Choroid plexus epithelial cell (primary cell): Measurements from ENCODE around the gene FAXDC2.

ENCODE experiments used
- DNase-seq: peaks from one replicate; pipeline ENCODE4 v3.0.0-alpha.2; 2010; ENCODE audit warnings: low read depth
- H3K4me3 ChIP-seq: 2 replicates; pipeline ENCODE4 v1.5.1; 2011; ENCODE audit warnings: low read depth, mild to moderate bottlenecking, control low read depth, low read length, moderate library complexity
- TF ChIP-seq, protein P1 (sequence below): conservative IDR thresholded peaks from 2 replicates; pipeline ENCODE4 v1.5.1; 2011; ENCODE audit warnings: low read depth, mild to moderate bottlenecking, control low read depth, inconsistent platforms, low read length, moderate library complexity

The FAXDC2 gene

DNA sequence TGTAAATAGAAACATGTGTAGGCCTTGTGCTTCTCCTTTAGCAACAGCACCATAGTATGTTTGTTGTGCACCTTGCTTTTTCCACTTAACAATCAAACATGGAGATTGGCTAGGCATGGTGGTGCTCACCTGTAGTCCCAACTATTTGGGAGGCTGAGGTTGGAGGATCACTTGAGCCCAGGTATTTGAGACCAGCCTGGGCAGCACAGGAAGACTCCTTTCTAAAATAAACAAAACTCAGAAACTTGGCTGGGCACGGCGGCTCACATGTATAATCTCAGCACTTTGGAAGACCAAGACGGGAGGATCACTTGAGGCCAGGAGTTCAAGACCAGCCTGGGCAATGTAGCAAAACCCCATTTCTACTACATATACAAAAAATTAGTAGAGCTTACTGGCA, 948 bp upstream of the FAXDC2 start:
- no peak overlapping the region for H3K4me3 ChIP-seq
- TF ChIP-seq, protein P1, sequence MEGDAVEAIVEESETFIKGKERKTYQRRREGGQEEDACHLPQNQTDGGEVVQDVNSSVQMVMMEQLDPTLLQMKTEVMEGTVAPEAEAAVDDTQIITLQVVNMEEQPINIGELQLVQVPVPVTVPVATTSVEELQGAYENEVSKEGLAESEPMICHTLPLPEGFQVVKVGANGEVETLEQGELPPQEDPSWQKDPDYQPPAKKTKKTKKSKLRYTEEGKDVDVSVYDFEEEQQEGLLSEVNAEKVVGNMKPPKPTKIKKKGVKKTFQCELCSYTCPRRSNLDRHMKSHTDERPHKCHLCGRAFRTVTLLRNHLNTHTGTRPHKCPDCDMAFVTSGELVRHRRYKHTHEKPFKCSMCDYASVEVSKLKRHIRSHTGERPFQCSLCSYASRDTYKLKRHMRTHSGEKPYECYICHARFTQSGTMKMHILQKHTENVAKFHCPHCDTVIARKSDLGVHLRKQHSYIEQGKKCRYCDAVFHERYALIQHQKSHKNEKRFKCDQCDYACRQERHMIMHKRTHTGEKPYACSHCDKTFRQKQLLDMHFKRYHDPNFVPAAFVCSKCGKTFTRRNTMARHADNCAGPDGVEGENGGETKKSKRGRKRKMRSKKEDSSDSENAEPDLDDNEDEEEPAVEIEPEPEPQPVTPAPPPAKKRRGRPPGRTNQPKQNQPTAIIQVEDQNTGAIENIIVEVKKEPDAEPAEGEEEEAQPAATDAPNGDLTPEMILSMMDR: no peak
- no peak for DNase-seq

DNA sequence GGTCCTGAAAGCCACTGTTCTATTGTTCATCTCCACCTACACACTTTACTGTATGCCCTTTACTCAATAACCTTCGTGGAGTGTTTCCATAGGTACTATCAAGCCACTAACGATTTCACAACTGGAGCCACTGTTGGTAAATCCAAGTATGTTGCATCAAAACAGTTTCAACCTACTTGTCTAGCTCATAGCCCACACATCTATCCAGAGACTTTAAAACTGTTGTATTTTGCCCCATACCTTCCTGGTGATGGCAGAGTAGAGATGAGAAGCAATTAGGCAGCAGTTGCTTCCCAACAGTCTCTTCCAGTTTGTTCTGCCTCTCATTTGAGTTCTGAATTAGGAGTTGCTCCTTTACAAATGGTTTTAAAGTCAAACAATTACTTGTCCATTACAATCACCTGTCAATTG, 607 bp downstream of the FAXDC2 start:
- H3K4me3 ChIP-seq: peak overlapping the region; percentile 90
- TF ChIP-seq, protein P1: peak; percentile 18
- peak; percentile 63 for DNase-seq

DNA sequence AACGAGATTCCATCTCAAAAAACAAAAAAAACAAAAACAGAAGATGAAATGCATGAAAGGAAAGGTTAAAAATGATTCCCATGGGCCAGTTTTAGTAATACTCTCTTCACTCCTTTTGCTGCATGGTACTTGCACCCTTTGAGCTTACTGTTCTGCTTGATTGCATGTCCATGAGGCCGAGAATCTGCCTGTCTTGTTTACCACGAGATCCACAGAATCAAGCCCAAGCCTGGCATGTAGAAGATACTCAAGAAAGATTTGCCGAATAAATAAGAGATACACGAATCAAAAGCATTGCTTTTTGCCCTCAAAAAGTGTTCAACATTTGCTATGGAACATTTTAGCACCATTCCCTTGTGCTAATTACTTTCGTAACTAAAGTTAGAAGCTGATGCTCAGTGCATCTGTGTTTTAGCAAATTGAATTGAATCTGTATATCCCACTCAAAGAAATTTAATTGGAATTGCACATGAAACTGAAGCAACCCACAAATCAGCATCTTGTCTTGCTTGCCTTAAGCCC, 1.1 kb downstream of the FAXDC2 start:
- peak overlapping the region; percentile 90 for H3K4me3 ChIP-seq
- DNase-seq: no peak
- TF ChIP-seq, protein P1: no peak

DNA sequence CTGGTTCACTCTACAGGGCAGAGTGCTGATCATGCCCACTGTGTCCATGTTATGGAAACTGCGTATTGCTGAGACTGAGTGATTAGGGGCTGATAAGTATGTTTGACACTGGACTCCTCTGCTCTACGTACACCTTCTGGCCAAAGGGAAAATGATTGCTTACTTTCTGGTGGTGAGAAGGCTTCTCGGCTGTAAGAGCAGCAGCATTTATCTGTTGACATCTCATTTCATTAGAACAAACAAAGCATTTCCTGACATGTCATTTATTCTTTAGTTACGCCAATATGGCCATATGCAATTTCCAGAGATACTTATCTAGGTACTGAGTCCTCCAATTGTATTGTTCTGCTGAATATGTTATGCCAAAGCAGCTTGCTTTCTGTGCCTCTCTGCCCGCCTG, 5.6 kb downstream of the FAXDC2 start:
- no peak for DNase-seq
- H3K4me3 ChIP-seq: no peak overlapping the region
- TF ChIP-seq, protein P1: no peak

DNA sequence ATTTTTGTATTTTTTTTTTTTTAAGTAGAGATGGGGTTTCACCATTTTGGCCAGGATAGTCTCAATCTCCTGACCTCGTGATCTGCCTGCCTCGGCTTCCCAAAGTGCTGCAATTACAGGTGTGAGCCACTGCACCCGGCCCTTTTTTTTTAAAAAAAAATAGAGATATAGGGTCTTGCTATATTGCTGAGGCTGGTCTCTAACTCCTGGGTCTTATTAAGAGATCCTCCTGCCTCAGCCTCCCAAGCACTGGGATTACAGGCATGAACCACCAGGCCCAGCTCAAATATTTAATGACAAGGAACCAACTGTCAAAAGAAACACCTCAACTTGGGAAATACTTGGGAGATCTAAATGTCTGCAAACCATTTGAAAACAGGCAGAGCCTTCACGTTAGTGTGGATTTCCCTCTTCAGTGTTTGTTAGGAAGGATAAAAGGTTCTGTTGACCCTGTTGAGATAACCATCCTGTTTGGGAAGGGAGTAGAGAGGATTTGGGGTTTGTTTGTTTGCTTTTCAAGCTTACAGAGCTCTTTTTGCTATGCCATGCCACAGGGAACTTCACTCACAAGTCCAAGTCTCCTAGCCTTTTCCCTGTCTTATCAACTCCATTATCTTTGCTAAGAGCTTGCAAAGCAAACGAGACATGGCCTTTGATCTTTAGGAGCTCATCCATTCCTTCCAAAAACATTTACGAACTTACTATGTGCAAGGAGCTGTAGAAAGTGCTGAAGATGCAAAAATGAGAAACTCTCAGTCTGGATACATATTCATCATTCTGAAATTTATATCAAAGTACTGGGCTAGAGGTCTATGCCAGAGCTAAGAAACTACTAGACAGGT, 7.5 kb downstream of the FAXDC2 start:
- TF ChIP-seq, protein P1: no peak
- no peak for DNase-seq
- no peak overlapping the region for H3K4me3 ChIP-seq

DNA sequence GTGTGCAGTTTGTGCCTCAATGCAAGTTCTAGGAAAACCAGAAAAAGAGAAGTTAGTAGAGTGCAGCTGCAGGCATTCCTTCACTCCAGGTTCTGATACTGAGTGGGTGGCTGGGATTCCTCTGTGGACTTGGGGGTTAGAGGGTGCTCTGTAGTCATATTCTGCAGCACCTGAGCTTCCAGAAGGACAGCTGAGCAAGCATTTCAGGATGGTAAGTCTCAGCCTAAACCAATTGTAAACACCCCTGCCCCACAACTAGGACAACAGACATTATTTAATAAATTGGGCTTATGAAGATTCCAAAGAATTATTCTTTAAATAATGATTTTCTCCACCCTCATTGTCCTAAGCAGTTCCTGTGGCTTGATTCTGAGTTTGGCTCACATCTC, 9.1 kb downstream of the FAXDC2 start:
- TF ChIP-seq, protein P1: no peak
- DNase-seq: peak; percentile 23
- H3K4me3 ChIP-seq: no peak overlapping the region
